Measurements from ENCODE around the gene GPN1. TPM values are rescaled to one million over a fixed set of nuclear protein-coding genes. Genes with fewer than 3 reads are reported as not detected.
A peak's percentile ranks its signal among the peaks of the same experiment; 100 is the strongest.

Gene GPN1
- 13.1 TPM for total RNA-seq

GRCh38 chr2:27628767-27629709, at the start of gene GPN1, which contains the start of gene CCDC121:
GPN1 (plus strand) TSS chr2:27629050; CDS start chr2:27629059, 9 bp downstream.
CCDC121 (minus strand) TSS chr2:27629012; CDS start chr2:27627799, 1,213 bp downstream.
- TF ChIP-seq, protein P1, sequence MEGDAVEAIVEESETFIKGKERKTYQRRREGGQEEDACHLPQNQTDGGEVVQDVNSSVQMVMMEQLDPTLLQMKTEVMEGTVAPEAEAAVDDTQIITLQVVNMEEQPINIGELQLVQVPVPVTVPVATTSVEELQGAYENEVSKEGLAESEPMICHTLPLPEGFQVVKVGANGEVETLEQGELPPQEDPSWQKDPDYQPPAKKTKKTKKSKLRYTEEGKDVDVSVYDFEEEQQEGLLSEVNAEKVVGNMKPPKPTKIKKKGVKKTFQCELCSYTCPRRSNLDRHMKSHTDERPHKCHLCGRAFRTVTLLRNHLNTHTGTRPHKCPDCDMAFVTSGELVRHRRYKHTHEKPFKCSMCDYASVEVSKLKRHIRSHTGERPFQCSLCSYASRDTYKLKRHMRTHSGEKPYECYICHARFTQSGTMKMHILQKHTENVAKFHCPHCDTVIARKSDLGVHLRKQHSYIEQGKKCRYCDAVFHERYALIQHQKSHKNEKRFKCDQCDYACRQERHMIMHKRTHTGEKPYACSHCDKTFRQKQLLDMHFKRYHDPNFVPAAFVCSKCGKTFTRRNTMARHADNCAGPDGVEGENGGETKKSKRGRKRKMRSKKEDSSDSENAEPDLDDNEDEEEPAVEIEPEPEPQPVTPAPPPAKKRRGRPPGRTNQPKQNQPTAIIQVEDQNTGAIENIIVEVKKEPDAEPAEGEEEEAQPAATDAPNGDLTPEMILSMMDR (IDR thresholded peaks at IDR 0.05): no peak

DNA sequence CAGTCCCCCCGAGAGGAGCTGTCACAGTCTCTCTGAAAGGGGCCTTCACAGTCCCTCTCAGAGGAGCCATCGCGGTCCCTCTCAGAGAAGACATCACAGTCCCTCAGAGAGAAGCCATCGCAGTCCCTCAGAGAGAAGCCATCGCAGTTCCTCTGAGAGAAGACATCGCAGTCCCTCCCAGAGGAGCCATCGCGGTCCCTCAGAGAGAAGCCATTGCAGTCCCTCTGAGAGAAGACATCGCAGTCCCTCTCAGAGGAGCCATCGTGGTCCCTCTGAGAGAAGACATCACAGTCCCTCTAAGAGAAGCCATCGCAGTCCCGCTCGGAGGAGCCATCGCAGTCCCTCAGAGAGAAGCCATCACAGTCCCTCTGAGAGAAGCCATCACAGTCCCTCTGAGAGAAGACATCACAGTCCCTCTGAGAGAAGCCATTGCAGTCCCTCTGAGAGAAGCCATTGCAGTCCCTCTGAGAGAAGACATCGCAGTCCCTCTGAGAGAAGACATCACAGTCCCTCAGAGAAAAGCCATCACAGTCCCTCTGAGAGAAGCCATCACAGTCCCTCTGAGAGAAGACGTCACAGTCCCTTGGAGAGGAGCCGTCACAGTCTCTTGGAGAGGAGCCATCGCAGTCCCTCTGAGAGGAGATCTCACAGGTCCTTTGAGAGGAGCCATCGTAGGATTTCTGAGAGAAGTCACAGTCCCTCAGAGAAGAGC, 47.3 kb upstream of the GPN1 start:
- H3K27ac ChIP-seq: peak overlapping the region in 1 of 2 donors; percentile 74

More at GRCh38 chr2:27628767-27629709, at the start of gene GPN1, which contains the start of gene CCDC121:
- H3K4me3 ChIP-seq: peak within 1 kb of the TSS; percentile 66 to 71
- H3K27me3 ChIP-seq: no peaks in the 10 kb centered on the region
- intact Hi-C loops (cut with DNase I): loop anchor here (2.0 kb wide), 1 partner anchor 140 kb away; the partner anchor contains the start of gene IFT172
- DNase-seq (ENCODE audit: low spot score in 2 of 2): peak; percentile 77 to 94
- peaks cover 0 to 5% of the 10 kb centered on the region in 2 donors for H3K4me1 ChIP-seq
- peak within 1 kb of the TSS; percentile 59 to 74 for H3K27ac ChIP-seq
- H3K9me3 ChIP-seq: no peaks in the 10 kb centered on the region
- peaks cover 18 to 37% of the 10 kb centered on the region in 2 donors for H3K36me3 ChIP-seq

DNA sequence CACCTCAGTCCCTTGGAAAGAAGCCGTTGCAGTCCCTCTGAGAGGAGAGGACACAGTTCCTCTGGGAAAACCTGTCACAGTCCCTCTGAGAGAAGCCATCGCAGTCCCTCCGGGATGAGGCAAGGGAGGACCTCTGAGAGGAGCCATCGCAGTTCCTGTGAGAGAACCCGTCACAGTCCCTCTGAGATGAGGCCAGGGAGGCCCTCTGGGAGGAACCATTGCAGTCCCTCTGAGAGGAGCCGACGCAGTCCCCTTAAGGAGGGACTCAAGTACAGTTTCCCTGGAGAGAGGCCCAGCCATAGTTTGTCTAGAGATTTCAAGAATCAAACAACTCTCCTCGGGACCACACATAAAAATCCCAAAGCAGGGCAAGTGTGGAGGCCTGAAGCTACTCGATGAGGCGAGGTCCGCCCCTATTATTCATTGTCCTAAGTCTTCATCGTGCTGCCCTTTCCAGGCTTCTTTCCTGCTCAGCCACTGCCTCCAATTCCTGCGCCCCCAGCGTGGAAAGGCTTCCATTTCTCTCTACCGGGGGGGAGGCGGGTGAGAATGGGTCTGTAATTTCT, 46.6 kb upstream of the GPN1 start:
- intact Hi-C loops (cut with DNase I): loop anchor here (2.0 kb wide), 2 partner anchors 93 to 153 kb away; partner anchors contain the start of genes IFT172 and NRBP1
- TF ChIP-seq, protein P1 (IDR thresholded peaks at IDR 0.05): no peak
- H3K9me3 ChIP-seq: peaks cover 4 to 29% of the 10 kb centered on the region in 2 donors
- peaks cover 0 to 17% of the 10 kb centered on the region in 2 donors for H3K4me1 ChIP-seq
- peak overlapping the region; percentile 61 to 74 for H3K27ac ChIP-seq
- DNase-seq (ENCODE audit: low spot score in 2 of 2): no peak
- H3K36me3 ChIP-seq: no peaks in the 10 kb centered on the region
- peak overlapping the region; percentile 72 to 75 for H3K4me3 ChIP-seq
- H3K27me3 ChIP-seq: no peaks in the 10 kb centered on the region

More for the DNA sequence above, 47.3 kb upstream of the GPN1 start:
- Histone ChIP-seq H3K4me1 (peaks cover 0 to 17% of the 10 kb centered on the region in 2 donors), H3K36me3 (no peaks in the 10 kb centered on the region), H3K9me3 (peaks cover 8 to 36% of the 10 kb centered on the region in 2 donors), H3K27me3 (no peaks in the 10 kb centered on the region), H3K4me3 (no peak overlapping the region)
- TF ChIP-seq, protein P1 (IDR thresholded peaks at IDR 0.05): no peak
- no peak for DNase-seq (ENCODE audit: low spot score in 2 of 2)
- intact Hi-C loops (cut with DNase I): loop anchor here (2.0 kb wide), 2 partner anchors 93 to 153 kb away; partner anchors contain the start of genes IFT172 and NRBP1

- peaks cover 4 to 23% of the 10 kb centered on the region in 2 donors for H3K9me3 ChIP-seq
- no peaks in the 10 kb centered on the region for H3K36me3 ChIP-seq
- peak within 1 kb of the TSS; percentile 61 to 74 for H3K27ac ChIP-seq
- intact Hi-C loops (cut with DNase I): loop anchor here (2.0 kb wide), 2 partner anchors 94 to 154 kb away; partner anchors contain the start of genes IFT172 and NRBP1
- peak; percentile 74 to 96 for DNase-seq (ENCODE audit: low spot score in 2 of 2)
- H3K27me3 ChIP-seq: no peaks in the 10 kb centered on the region
- H3K4me3 ChIP-seq: peak within 1 kb of the TSS; percentile 72 to 75
- H3K4me1 ChIP-seq: peaks cover 0 to 17% of the 10 kb centered on the region in 2 donors
- TF ChIP-seq, protein P1 (IDR thresholded peaks at IDR 0.05): no peak
Observed at GRCh38 chr2:27582695-27583389, 46.0 kb upstream of the GPN1 start, which contains the start of gene ZNF512. ZNF512 (plus strand) TSS chr2:27583042; CDS start chr2:27583113, 71 bp downstream.
